ENCODE results near the gene PCNP.
"Not testable (repeated sequence)": the region's sequence is repeated elsewhere in the genome, so short reads cannot be mapped to it uniquely, and the experiment has no call there.

The PCNP gene

DNA sequence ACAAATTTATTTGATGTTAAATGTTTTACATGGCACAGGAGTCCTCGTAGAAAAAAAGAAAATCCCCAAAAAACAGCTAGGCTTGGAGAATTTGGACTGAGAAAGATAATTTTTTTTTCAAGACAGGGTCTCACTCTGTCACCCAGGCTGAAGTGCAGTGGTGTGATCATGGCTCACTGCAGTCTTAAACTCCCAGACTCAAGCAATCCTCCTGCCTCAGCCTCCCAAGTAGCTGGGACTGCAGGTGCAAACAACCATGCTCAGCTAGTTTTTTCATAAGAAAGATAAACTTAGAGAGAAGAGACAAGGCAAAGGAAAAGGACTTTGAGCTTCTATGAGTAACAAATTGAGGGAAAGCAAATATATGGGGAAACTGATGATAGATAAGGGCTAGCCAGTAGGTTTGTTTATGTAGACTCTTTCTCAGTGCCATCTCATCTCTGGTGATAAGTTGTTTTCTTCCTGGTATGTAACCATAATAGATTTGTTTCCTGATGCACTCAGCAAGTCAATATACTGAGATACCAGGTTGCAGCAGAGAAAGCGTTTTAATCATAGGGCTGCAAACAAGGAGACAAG, 25.4 kb upstream of the PCNP start:
- DNase-seq (ENCODE audit: low spot score) = no peak
- TF ChIP-seq, protein P1, sequence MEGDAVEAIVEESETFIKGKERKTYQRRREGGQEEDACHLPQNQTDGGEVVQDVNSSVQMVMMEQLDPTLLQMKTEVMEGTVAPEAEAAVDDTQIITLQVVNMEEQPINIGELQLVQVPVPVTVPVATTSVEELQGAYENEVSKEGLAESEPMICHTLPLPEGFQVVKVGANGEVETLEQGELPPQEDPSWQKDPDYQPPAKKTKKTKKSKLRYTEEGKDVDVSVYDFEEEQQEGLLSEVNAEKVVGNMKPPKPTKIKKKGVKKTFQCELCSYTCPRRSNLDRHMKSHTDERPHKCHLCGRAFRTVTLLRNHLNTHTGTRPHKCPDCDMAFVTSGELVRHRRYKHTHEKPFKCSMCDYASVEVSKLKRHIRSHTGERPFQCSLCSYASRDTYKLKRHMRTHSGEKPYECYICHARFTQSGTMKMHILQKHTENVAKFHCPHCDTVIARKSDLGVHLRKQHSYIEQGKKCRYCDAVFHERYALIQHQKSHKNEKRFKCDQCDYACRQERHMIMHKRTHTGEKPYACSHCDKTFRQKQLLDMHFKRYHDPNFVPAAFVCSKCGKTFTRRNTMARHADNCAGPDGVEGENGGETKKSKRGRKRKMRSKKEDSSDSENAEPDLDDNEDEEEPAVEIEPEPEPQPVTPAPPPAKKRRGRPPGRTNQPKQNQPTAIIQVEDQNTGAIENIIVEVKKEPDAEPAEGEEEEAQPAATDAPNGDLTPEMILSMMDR (conservative IDR thresholded peaks at IDR 0.05; ENCODE audit: low read depth) = no peak
- CTCF ChIA-PET = interaction anchor here (0.6 kb wide), 1 partner anchor 22 kb away, joined by 3 read pairs; no protein-coding TSS in a partner anchor
- POLR2A ChIA-PET (ENCODE audit: low non-redundant PET) = no interaction called here
- no peak overlapping the region for H3K27ac ChIP-seq

DNA sequence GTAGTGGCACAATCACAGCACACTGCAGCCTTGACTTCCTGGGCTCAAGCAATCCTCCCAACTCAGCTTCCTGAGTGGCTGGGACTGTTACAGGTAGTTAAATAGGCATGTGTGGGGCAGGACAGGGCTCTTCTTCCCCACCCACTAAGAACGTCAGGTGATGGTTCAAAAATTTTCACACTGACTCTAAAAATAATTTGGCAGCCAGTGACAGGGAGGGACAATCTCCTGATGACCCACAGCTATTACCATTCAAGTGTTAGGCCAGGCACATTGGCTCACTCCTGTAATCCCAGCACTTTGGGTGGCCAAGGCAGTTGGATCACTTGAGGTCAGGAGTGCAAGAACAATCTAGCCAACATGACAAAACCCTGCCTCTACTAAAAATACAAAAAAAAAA, 24.5 kb upstream of the PCNP start:
- H3K27ac ChIP-seq = no peak overlapping the region
- POLR2A ChIA-PET (ENCODE audit: low non-redundant PET) = no interaction called here
- CTCF ChIA-PET = no interaction called here
- TF ChIP-seq, protein P1 (conservative IDR thresholded peaks at IDR 0.05; ENCODE audit: low read depth) = no peak
- DNase-seq (ENCODE audit: low spot score) = no peak

DNA sequence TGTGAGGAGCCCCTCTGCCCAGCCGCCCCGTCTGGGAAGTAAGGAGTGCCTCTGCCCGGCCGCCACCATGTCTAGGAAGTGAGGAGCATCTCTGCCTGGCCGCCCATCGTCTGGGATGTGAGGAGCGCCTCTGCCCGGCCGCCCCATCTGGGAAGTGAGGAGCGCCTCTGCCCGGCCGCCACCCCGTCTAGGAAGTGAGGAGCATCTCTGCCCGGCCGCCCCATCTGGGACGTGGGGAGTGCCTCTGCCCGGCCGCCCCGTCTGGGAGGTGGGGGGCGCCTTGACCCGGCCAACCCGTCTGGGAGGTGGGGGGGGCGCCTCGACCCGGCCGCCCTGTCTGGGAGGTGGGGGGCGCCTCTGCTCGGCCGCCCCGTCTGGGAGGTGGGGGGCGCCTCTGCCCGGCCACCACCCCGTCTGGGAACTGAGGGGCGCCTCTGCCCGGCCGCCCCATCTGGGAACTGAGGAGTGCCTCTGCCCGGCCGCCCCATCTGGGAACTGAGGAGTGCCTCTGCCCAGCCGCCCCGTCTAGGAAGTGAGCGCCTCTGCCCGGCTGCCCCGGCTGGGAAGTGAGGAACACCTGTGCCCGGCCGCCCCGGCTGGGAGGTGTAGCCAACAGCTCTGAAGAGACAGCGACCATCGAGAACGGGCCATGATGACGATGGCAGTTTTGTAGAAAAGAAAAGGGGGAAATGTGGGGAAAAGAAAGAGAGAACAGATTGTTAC, 22.5 kb upstream of the PCNP start:
- DNase-seq (ENCODE audit: low spot score); H3K27ac ChIP-seq; CTCF ChIA-PET; POLR2A ChIA-PET (ENCODE audit: low non-redundant PET): not testable (repeated sequence)

GRCh38 chr3:101553381-101553780, 20.6 kb upstream of the PCNP start:
- H3K27ac ChIP-seq; DNase-seq (ENCODE audit: low spot score); POLR2A ChIA-PET (ENCODE audit: low non-redundant PET); CTCF ChIA-PET: not testable (repeated sequence)

- ChIA-PET CTCF (interaction anchor here (0.6 kb wide), 1 partner anchor 38 kb away, joined by 5 read pairs; no protein-coding TSS in a partner anchor), POLR2A (ENCODE audit: low non-redundant PET) (interaction anchor here (0.6 kb wide), 1 partner anchor 8 kb away, joined by 3 read pairs; no protein-coding TSS in a partner anchor)
- DNase-seq (ENCODE audit: low spot score) = no peak
- no peak overlapping the region for H3K27ac ChIP-seq
- TF ChIP-seq, protein P1 (conservative IDR thresholded peaks at IDR 0.05; ENCODE audit: low read depth) = no peak
Observed at GRCh38 chr3:101556064-101556463, 17.9 kb upstream of the PCNP start.

GRCh38 chr3:101561630-101562328, 12.2 kb upstream of the PCNP start, which contains the start of gene TRMT10C:
Gene TRMT10C (plus strand): TSS chr3:101561868. CDS start chr3:101564782, 2,914 bp downstream.
- peak within 1 kb of the TSS; percentile 81 for H3K27ac ChIP-seq
- TF ChIP-seq, protein P1 (conservative IDR thresholded peaks at IDR 0.05; ENCODE audit: low read depth) = no peak
- POLR2A ChIA-PET (ENCODE audit: low non-redundant PET) = interaction anchor here (0.6 to 1.2 kb wide), 2 partner anchors 11 to 49 kb away, joined by 3 to 5 read pairs; partner anchors contain the start of gene SENP7
- peak; percentile 88 for DNase-seq (ENCODE audit: low spot score)
- CTCF ChIA-PET = interaction anchor here (0.7 kb wide), 1 partner anchor 295 kb away, joined by 8 read pairs; no protein-coding TSS in a partner anchor

GRCh38 chr3:101567528-101568317, 6.3 kb upstream of the PCNP start:
- ChIA-PET CTCF (no interaction called here), POLR2A (ENCODE audit: low non-redundant PET) (no interaction called here)
- TF ChIP-seq, protein P1 (conservative IDR thresholded peaks at IDR 0.05; ENCODE audit: low read depth) = no peak
- H3K27ac ChIP-seq = no peak overlapping the region
- DNase-seq (ENCODE audit: low spot score) = no peak

Measured in RWPE1 (cell line).